Neural cell (in vitro differentiated cells): ENCODE measurements around the gene CCDC81. TPM values are rescaled to one million over a fixed set of nuclear protein-coding genes. Genes with fewer than 3 reads are reported as not detected.

ENCODE experiments used
- H2AFZ ChIP-seq: fragments of 200-600, 300-800 bp; sonication (generic), shearing (Covaris generic); 2 replicates; pipeline ENCODE4 v1.6.0; 2014; ENCODE audit warnings: low read depth, mild to moderate bottlenecking, antibody characterized with exemption, low read length, moderate library complexity
- H3F3A ChIP-seq: fragments of 200-600 bp; shearing (Covaris generic); 2 replicates; pipeline ENCODE4 v1.6.1; 2016; ENCODE audit warnings: mild to moderate bottlenecking, moderate library complexity, mixed read lengths, antibody characterized with exemption, low read length; ENCODE audit not compliant: insufficient read depth, poor library complexity, severe bottlenecking
- H3K27ac ChIP-seq: fragments of 200-600, 300-800 bp; sonication (generic), shearing (Covaris generic); 2 replicates; pipeline ENCODE4 v1.5.1; 2014; ENCODE audit warnings: mild to moderate bottlenecking, low read length, moderate library complexity
- H3K27me3 ChIP-seq: fragments of 300-800, 200-600 bp; sonication (generic), shearing (Covaris generic); 2 replicates; pipeline ENCODE4 v1.6.0; 2014; ENCODE audit warnings: mild to moderate bottlenecking, low read depth, low read length, moderate library complexity; ENCODE audit not compliant: insufficient read depth
- H3K36me3 ChIP-seq: fragments of 300-800, 200-600 bp; sonication (generic), shearing (Covaris generic); 2 replicates; pipeline ENCODE4 v1.5.1; 2014; ENCODE audit warnings: mild to moderate bottlenecking, antibody characterized with exemption, low read length, moderate library complexity; ENCODE audit not compliant: insufficient read depth
- H3K4me2 ChIP-seq: fragments of 300-800, 200-600 bp; sonication (generic), shearing (Covaris generic); 2 replicates; pipeline ENCODE4 v1.6.0; 2014; ENCODE audit warnings: mild to moderate bottlenecking, low read length
- H3K4me3 ChIP-seq: fragments of 300-800, 200-600 bp; sonication (generic), shearing (Covaris generic); 2 replicates; pipeline ENCODE4 v1.5.1; 2014; ENCODE audit warnings: mild to moderate bottlenecking, low read length, moderate library complexity
- H3K79me2 ChIP-seq: fragments of 200-600 bp; shearing (Covaris generic); replicated peaks from 2 replicates; pipeline ENCODE4 v1.6.0; 2014; ENCODE audit warnings: mild to moderate bottlenecking, low read length, moderate library complexity; ENCODE audit not compliant: insufficient read depth
- H3K9ac ChIP-seq: fragments of 300-800, 200-600 bp; sonication (generic), shearing (Covaris generic); 2 replicates; pipeline ENCODE4 v1.6.1; 2016; ENCODE audit warnings: mild to moderate bottlenecking, low read length, mixed read lengths
- H3K9me2 ChIP-seq: fragments of 200-600 bp; shearing (Covaris generic); 2 replicates; pipeline ENCODE4 v1.6.1; 2016; ENCODE audit warnings: mild to moderate bottlenecking, low read length, mixed read lengths; ENCODE audit not compliant: insufficient read depth
- H3K9me3 ChIP-seq: fragments of 200-600, 300-800 bp; sonication (generic), shearing (Covaris generic); 2 replicates; pipeline ENCODE4 v1.6.1; 2016; ENCODE audit warnings: mild to moderate bottlenecking, mixed run types, low read length, moderate library complexity, mixed read lengths
- H4K20me1 ChIP-seq: fragments of 200-600 bp; shearing (Covaris generic); 2 replicates; pipeline ENCODE4 v1.6.1; 2016; ENCODE audit warnings: mild to moderate bottlenecking, mixed run types; ENCODE audit not compliant: insufficient read depth
- CTCF ChIP-seq: fragments of 450-650 bp; IDR thresholded peaks from 2 replicates; pipeline ENCODE4 v1.5.1; 2014; ENCODE audit warnings: antibody characterized with exemption, mild to moderate bottlenecking, moderate library complexity; ENCODE audit not compliant: poor library complexity, severe bottlenecking
- EP300 ChIP-seq: fragments of 450-650 bp; conservative IDR thresholded peaks from 2 replicates; pipeline ENCODE4 v1.6.1; 2014; ENCODE audit warnings: antibody characterized with exemption, mild to moderate bottlenecking, moderate library complexity; ENCODE audit not compliant: poor library complexity, severe bottlenecking
- EZH2 ChIP-seq: fragments of 200-600, 300-800 bp; shearing (Covaris generic), sonication (generic); IDR thresholded peaks from 2 replicates; pipeline ENCODE4 v1.6.1; 2014; ENCODE audit warnings: antibody characterized with exemption, low read length, borderline replicate concordance, mild to moderate bottlenecking; ENCODE audit not compliant: insufficient read depth, poor library complexity, severe bottlenecking
- MXI1 ChIP-seq: fragments of 450-650 bp; conservative IDR thresholded peaks from 2 replicates; pipeline ENCODE4 v1.6.1; 2014; ENCODE audit warnings: antibody characterized with exemption, mild to moderate bottlenecking; ENCODE audit not compliant: poor library complexity, severe bottlenecking
- POLR2AphosphoS5 ChIP-seq: IDR thresholded peaks from 2 replicates; pipeline ENCODE4 v1.6.1; 2012
- RAD21 ChIP-seq: fragments of 450-650 bp; conservative IDR thresholded peaks from 2 replicates; pipeline ENCODE4 v1.6.1; 2014; ENCODE audit warnings: antibody characterized with exemption, mild to moderate bottlenecking, moderate library complexity
- REST ChIP-seq: IDR thresholded peaks from 2 replicates; pipeline ENCODE4 v1.6.1; 2012; ENCODE audit warnings: borderline replicate concordance
- SMC3 ChIP-seq: fragments of 450-650 bp; conservative IDR thresholded peaks from 2 replicates; pipeline ENCODE4 v1.6.1; 2014; ENCODE audit warnings: antibody characterized with exemption, mild to moderate bottlenecking, moderate library complexity; ENCODE audit not compliant: poor library complexity
- TAF1 ChIP-seq: IDR thresholded peaks from 2 replicates; pipeline ENCODE4 v1.6.1; 2012; ENCODE audit warnings: low read depth
- polyA plus RNA-seq: library from polyadenylated mRNA; depleted of rRNA; stranded (reverse); fragments of >200 nt; gene quantifications from 2 replicates; pipeline ENCODE4 v1.2.3, GENCODE V29; 2014

CCDC81 gene
- polyA plus RNA-seq, 1 donor from 2014 or later = 2.5 TPM

GRCh38 chr11:86370171-86370570 lies 4.5 kb upstream of the CCDC81 start:
- H3K4me2 ChIP-seq = no peak overlapping the region
- H3K9me3 ChIP-seq = no peaks in the 10 kb centered on the region
- H4K20me1 ChIP-seq = no peaks in the 10 kb centered on the region
- no peak for TF ChIP-seq POLR2AphosphoS5
- TF ChIP-seq EZH2 = no peak
- no peak for TF ChIP-seq SMC3
- TF ChIP-seq CTCF = no peak
- TF ChIP-seq RAD21 = no peak
- no peak for TF ChIP-seq TAF1
- no peak for TF ChIP-seq REST
- no peak for TF ChIP-seq MXI1
- no peak for TF ChIP-seq EP300
- no peaks in the 10 kb centered on the region for H3K36me3 ChIP-seq
- H3K27ac ChIP-seq = peak overlapping the region; percentile 60
- no peaks in the 10 kb centered on the region for H3F3A ChIP-seq
- no peak overlapping the region for H3K9ac ChIP-seq
- H3K9me2 ChIP-seq = no peaks in the 10 kb centered on the region
- no peak overlapping the region for H2AFZ ChIP-seq
- no peaks in the 10 kb centered on the region for H3K27me3 ChIP-seq
- no peak overlapping the region for H3K4me3 ChIP-seq
- H3K79me2 ChIP-seq = no peaks in the 10 kb centered on the region

- H3K27ac ChIP-seq = no peak overlapping the region
- H3K9ac ChIP-seq = no peak overlapping the region
- no peak overlapping the region for H2AFZ ChIP-seq
- H3F3A ChIP-seq = no peaks in the 10 kb centered on the region
- H3K9me2 ChIP-seq = no peaks in the 10 kb centered on the region
- no peaks in the 10 kb centered on the region for H3K27me3 ChIP-seq
- no peak for TF ChIP-seq RAD21
- TF ChIP-seq CTCF = no peak
- TF ChIP-seq TAF1 = no peak
- no peak for TF ChIP-seq EP300
- H3K4me2 ChIP-seq = no peak overlapping the region
- H3K4me3 ChIP-seq = no peak overlapping the region
- no peaks in the 10 kb centered on the region for H3K79me2 ChIP-seq
- no peaks in the 10 kb centered on the region for H3K9me3 ChIP-seq
- H4K20me1 ChIP-seq = no peaks in the 10 kb centered on the region
- no peaks in the 10 kb centered on the region for H3K36me3 ChIP-seq
These were observed 3.6 kb upstream of the CCDC81 start for GRCh38 chr11:86370922-86371594.
